Activated CD4-positive, CD25-positive, alpha-beta regulatory T cell (primary cell): ENCODE results near the gene TEX36.
"Not testable (repeated sequence)": the region's sequence is repeated elsewhere in the genome, so short reads cannot be mapped to it uniquely, and the experiment has no call there.

Source experiments
- DNase-seq, 4 experiments: peaks; one replicate each; lab custom pipeline; 2025; lab: John Stamatoyannopoulos, UW

TEX36 gene

GRCh38 chr10:125631806-125632205 is 51.2 kb downstream of the TEX36 start:
- no peak for DNase-seq

- no peak for DNase-seq
Measured at GRCh38 chr10:125629758-125630376, 53.1 kb downstream of the TEX36 start.

- DNase-seq: no peak
Measured at GRCh38 chr10:125628104-125629049, 54.6 kb downstream of the TEX36 start.

DNA sequence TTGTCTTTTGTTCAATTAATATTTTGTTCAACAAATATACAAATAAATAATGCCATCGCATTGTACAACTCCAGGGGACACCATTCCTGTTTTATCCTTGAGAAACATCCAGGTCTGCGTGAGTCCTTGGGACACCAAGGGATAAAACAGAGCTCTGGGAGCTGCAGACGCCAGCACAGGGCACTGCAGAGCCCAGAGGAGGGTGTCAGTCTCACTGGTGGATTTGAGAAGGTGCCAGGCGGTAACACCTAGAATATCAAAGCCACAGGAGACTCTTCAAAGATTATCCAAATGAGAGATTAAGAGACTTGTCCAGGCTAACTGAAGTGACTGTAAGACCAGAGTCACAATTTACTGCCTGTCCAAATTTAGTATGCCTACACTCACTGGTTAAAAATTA is 55.3 kb downstream of the TEX36 start:
- DNase-seq: no peak

GRCh38 chr10:125626671-125627070 is 56.3 kb downstream of the TEX36 start:
- no peak for DNase-seq

DNA sequence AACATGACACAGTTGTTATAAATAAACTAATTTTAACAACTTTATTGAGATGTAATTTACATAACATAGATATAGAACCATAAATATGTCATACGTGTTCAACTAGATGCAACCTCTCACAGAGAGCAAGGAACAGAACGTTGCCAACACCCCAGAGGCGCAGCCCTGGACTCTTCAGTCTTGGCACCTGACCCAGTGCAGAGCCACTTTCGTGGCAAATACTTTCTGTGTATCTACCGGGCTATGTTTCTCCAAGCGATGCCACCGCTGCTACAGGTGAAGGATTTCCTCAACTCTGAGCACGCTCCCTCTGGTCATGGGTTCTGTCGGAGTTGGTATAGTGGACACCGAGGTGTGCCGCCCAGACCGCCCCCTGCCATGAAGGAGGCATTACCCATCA is 57.4 kb downstream of the TEX36 start:
- DNase-seq: no peak

DNA sequence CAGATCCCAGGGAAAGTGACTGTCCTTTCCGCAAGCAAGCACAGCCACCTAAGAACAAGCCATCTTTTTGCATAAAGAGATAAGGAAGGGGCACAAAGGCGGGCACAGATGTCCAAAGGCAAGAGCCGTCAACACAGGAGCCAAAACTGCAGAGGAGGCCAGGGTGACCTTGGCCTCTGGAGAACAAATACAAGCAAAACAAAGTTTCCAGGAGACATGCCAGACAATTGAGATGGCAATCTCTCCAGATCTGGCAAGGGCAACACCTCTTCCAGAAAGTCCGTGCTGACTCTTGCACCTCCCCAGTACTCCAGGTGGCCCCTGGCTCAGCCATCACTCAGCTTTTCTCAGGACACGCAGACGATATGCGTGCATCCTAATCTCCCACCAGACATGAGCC is 58.2 kb downstream of the TEX36 start:
- no peak for DNase-seq

DNA sequence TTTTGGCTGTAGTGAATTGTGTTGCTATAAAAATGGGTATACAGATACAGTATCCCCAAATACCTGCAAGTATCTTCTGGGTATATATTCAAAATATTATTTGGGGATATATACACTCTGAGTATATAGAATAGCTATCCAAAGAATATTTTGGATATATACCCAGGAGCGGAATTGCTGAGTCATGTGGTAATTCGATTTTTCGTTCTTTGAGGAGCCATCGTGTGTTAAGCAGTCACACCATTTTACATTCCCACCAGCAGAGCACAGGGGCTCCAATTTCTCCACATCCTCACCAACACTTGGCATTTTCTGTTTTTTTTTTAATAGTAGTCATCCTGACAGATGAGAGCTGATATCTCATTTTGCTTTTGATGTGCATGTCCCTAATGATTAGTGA is 61.9 kb downstream of the TEX36 start:
- no peak for DNase-seq

DNA sequence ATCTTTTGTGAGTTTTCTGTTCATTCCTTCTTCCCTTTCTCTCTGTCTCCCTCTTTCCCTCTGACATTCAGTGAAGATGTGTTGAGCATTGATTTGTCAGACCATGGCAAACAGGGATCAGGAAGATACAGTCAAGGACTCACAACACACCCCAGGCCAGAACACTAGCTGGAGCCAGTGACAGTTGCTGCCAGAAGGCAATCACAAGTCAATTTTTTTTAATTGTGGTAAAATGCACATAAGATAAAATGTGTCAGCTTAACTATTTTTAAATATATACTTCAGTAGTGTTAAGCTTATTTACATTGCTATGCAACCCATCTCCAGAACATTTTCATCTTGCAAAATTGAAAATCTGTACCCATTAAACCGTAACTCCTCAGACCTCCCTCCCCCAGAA is 62.6 kb downstream of the TEX36 start:
- DNase-seq: no peak

DNA sequence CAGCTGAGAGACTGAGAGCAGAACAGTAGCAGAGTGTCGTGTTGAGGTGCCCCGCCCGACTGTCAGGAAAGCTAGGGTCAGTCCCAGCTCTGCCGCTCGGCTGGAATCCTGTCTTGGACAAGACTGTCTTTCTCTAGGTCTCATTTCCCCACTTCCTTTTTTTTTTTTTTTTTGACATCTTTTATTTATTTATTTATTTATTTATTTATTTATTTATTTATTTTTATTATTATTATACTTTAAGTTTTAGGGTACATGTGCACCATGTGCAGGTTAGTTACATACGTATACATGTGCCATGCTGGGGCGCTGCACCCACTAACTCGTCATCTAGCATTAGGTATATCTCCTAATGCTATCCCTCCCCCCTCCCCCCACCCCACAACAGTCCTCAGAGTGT is 69.9 kb downstream of the TEX36 start:
- DNase-seq: not testable (repeated sequence)

DNA sequence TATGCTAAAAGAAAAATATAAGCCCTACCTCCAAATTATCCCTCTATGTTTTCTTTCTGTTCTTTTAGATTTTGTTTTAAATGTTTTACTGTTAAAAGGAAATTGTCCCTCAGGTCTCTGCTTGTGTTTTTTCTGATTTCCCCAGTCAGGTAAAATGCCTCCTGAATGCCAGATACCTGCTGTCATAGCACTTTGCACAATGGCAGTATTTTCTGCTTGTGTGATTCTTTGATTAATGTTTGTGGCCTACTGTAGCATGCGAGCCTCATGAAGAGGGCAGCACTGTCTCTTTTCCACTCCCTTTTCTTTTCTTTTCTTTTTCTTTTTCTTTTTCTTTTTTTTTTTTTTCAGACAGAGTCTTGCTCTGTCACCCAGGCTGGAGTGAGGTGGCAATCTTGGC is 71.2 kb downstream of the TEX36 start:
- DNase-seq: no peak

DNA sequence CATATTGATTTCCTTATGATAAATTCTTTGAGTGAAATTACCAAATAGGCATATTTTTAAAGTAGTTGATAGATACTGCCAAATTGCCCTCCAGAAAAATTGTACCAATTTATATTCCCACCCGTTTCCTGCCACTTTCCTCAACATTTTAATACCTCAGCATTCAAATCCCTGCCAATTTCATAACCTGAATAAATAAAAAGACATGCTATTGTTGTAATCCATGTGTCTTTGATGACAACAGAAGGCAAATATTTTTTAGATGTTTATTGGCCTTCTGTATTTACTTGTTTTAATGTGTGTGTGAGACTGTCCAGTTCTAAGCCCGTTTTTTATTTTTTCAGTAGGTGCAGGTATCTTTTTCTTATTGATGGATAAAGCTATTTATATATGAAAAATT is 71.7 kb downstream of the TEX36 start:
- no peak for DNase-seq

- DNase-seq: no peak
Measured at GRCh38 chr10:125609859-125610258, 73.1 kb downstream of the TEX36 start.

- no peak for DNase-seq
Measured at GRCh38 chr10:125608474-125608873, 74.5 kb downstream of the TEX36 start.

- no peak for DNase-seq
Measured at GRCh38 chr10:125607689-125608290, 75.2 kb downstream of the TEX36 start.

GRCh38 chr10:125606414-125607010 is 76.5 kb downstream of the TEX36 start:
- DNase-seq: no peak
